ENCODE data around the gene CPEB1.
"Not testable (repeated sequence)": the region's sequence is repeated elsewhere in the genome, so short reads cannot be mapped to it uniquely, and the experiment has no call there.

The CPEB1 gene

GRCh38 chr15:82649226-82649999, 2.2 kb upstream of the CPEB1 start:
- no peak for DNase-seq (ENCODE audit: low spot score)

- DNase-seq (ENCODE audit: low spot score) = no peak
Measured at GRCh38 chr15:82648257-82649103, 1.3 kb upstream of the CPEB1 start.

GRCh38 chr15:82647835-82648256, 683 bp upstream of the CPEB1 start:
- DNase-seq (ENCODE audit: low spot score) = no peak

GRCh38 chr15:82646250-82647044, 716 bp downstream of the CPEB1 start:
- DNase-seq (ENCODE audit: low spot score) = no peak

- DNase-seq (ENCODE audit: low spot score) = not testable (repeated sequence)
Measured at GRCh38 chr15:82644967-82645852, 2.0 kb downstream of the CPEB1 start.

GRCh38 chr15:82643992-82644391, 3.2 kb downstream of the CPEB1 start:
- DNase-seq (ENCODE audit: low spot score) = no peak

GRCh38 chr15:82642656-82643055, 4.5 kb downstream of the CPEB1 start:
- DNase-seq (ENCODE audit: low spot score) = no peak

GRCh38 chr15:82641129-82641798, 5.9 kb downstream of the CPEB1 start:
- no peak for DNase-seq (ENCODE audit: low spot score)

GRCh38 chr15:82640672-82641071, 6.5 kb downstream of the CPEB1 start:
- DNase-seq (ENCODE audit: low spot score) = no peak

- no peak for DNase-seq (ENCODE audit: low spot score)
Measured at GRCh38 chr15:82635798-82636197, 11.4 kb downstream of the CPEB1 start.

GRCh38 chr15:82630033-82630432, 17.1 kb downstream of the CPEB1 start:
- no peak for DNase-seq (ENCODE audit: low spot score)

GRCh38 chr15:82625136-82625535, 22.0 kb downstream of the CPEB1 start:
- no peak for DNase-seq (ENCODE audit: low spot score)

GRCh38 chr15:82624438-82624837, 22.7 kb downstream of the CPEB1 start:
- DNase-seq (ENCODE audit: low spot score) = no peak

- no peak for DNase-seq (ENCODE audit: low spot score)
Measured at GRCh38 chr15:82624008-82624407, 23.2 kb downstream of the CPEB1 start.

GRCh38 chr15:82621970-82622369, 25.2 kb downstream of the CPEB1 start:
- DNase-seq (ENCODE audit: low spot score) = no peak

- DNase-seq (ENCODE audit: low spot score) = no peak
Measured at GRCh38 chr15:82613747-82614146, 33.4 kb downstream of the CPEB1 start.

- DNase-seq (ENCODE audit: low spot score) = no peak
Measured at GRCh38 chr15:82611348-82611747, 35.8 kb downstream of the CPEB1 start.

- no peak for DNase-seq (ENCODE audit: low spot score)
Measured at GRCh38 chr15:82602195-82602594, 45.0 kb downstream of the CPEB1 start.

GRCh38 chr15:82599862-82600261, 47.3 kb downstream of the CPEB1 start:
- DNase-seq (ENCODE audit: low spot score) = no peak

GRCh38 chr15:82597815-82598214, 49.3 kb downstream of the CPEB1 start:
- DNase-seq (ENCODE audit: low spot score) = no peak

GRCh38 chr15:82595766-82596165, 51.4 kb downstream of the CPEB1 start:
- DNase-seq (ENCODE audit: low spot score) = no peak

Data from left forelimb (tissue), 1 donor.